ENCODE data around the gene ZFPM1. TPM values are rescaled to one million over a fixed set of nuclear protein-coding genes. Genes with fewer than 3 reads are reported as not detected.

The ZFPM1 gene
- total RNA-seq, 1 donor from 2014 or later: 5.7 TPM

DNA sequence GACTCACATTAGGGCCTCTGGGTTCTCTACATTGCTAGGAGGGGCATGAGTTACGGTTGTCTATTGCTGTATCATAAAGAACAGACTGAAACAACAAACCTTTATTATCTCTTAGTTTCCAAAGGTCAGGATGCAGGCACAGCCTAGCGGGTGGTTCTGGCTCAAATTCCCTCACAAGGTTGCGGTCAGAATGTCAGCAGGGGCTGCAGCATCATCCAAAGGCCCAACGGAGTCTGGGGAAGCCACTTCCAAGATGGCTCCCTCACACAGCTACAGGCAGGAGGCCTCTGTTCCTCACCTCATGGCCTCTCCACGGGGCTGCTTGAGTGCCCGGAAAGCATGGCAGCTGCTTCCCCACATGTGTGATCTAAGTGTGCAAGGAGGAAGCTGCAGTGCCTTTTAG lies 29.6 kb upstream of the ZFPM1 start:
- no peaks in the 10 kb centered on the region for H3K36me3 ChIP-seq
- H3K27me3 ChIP-seq (ENCODE audit: low read depth): peaks cover 30% of the 10 kb centered on the region
- intact Hi-C loops (cut with micrococcal nuclease): no loop called here
- H3K27ac ChIP-seq (replicated peaks): no peak overlapping the region
- no peak overlapping the region for H3K4me3 ChIP-seq
- H3K4me1 ChIP-seq: peaks cover 11% of the 10 kb centered on the region
- no peak for DNase-seq
- TF ChIP-seq, protein P1, sequence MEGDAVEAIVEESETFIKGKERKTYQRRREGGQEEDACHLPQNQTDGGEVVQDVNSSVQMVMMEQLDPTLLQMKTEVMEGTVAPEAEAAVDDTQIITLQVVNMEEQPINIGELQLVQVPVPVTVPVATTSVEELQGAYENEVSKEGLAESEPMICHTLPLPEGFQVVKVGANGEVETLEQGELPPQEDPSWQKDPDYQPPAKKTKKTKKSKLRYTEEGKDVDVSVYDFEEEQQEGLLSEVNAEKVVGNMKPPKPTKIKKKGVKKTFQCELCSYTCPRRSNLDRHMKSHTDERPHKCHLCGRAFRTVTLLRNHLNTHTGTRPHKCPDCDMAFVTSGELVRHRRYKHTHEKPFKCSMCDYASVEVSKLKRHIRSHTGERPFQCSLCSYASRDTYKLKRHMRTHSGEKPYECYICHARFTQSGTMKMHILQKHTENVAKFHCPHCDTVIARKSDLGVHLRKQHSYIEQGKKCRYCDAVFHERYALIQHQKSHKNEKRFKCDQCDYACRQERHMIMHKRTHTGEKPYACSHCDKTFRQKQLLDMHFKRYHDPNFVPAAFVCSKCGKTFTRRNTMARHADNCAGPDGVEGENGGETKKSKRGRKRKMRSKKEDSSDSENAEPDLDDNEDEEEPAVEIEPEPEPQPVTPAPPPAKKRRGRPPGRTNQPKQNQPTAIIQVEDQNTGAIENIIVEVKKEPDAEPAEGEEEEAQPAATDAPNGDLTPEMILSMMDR (IDR thresholded peaks at IDR 0.05; ENCODE audit: borderline replicate concordance): no peak
- no peaks in the 10 kb centered on the region for H3K9me3 ChIP-seq (replicated peaks)

DNA sequence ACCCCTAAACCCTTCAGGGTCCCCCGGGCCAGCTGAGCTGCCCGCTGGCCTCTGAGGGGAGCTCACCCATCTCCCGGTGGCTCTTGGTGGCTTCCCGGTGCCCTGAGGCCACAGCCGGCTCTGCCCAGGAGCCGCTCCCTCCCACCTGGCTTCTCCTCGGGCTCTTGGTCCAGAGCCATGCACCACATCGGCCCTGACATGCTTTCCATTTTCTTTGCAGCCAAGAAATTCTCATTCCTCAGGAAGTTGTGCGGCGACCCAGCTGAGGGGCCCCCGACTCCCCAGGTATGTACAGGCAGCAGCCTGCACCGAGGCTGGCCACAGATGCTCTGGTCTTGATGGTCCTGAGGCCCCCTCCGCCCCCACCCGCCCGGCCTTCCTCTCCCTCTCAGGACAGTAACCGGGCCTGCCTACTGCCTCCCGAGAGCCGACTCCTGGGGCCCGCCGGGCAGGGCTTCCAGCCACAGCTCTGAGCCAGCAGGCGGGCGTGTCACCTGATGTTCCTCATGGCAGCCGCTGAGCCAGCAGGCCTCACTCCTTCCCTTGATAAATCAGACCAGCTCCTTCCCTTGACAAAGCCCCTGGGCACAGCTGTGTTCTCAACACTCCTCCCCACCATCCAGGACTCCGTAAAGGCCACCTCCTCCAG lies 28.4 kb upstream of the ZFPM1 start:
- no peaks in the 10 kb centered on the region for H3K36me3 ChIP-seq
- no peak for DNase-seq
- TF ChIP-seq, protein P1 (IDR thresholded peaks at IDR 0.05; ENCODE audit: borderline replicate concordance): no peak
- H3K4me1 ChIP-seq: peaks cover 11% of the 10 kb centered on the region
- no peak overlapping the region for H3K4me3 ChIP-seq
- peaks cover 30% of the 10 kb centered on the region for H3K27me3 ChIP-seq (ENCODE audit: low read depth)
- intact Hi-C loops (cut with micrococcal nuclease): no loop called here
- H3K27ac ChIP-seq (replicated peaks): no peak overlapping the region
- no peaks in the 10 kb centered on the region for H3K9me3 ChIP-seq (replicated peaks)

DNA sequence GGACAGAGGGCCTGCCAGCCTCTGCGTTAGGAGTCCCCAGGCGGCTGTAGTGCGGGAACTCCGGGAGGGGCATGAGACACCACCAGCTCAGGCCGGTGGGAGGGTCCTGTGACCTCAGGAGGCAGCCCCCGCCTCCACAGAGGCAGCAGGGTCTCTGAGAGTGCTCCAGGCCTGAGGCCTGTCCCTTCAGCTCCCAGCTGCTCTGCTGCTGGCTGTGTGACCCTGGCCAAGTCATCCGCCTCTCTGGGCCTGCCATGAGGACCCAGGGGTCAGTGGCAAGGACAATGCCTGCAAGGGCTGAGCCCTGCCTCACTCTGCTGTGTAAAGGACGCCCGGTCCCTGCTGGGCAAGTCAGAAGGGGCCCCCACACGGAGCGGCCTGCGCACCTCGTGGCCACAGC lies 27.1 kb upstream of the ZFPM1 start:
- TF ChIP-seq, protein P1 (IDR thresholded peaks at IDR 0.05; ENCODE audit: borderline replicate concordance): no peak
- H3K27me3 ChIP-seq (ENCODE audit: low read depth): peaks cover 38% of the 10 kb centered on the region
- peaks cover 23% of the 10 kb centered on the region for H3K4me1 ChIP-seq
- no peaks in the 10 kb centered on the region for H3K36me3 ChIP-seq
- no peak for DNase-seq
- no peak overlapping the region for H3K27ac ChIP-seq (replicated peaks)
- intact Hi-C loops (cut with micrococcal nuclease): no loop called here
- no peak overlapping the region for H3K4me3 ChIP-seq
- H3K9me3 ChIP-seq (replicated peaks): no peaks in the 10 kb centered on the region

DNA sequence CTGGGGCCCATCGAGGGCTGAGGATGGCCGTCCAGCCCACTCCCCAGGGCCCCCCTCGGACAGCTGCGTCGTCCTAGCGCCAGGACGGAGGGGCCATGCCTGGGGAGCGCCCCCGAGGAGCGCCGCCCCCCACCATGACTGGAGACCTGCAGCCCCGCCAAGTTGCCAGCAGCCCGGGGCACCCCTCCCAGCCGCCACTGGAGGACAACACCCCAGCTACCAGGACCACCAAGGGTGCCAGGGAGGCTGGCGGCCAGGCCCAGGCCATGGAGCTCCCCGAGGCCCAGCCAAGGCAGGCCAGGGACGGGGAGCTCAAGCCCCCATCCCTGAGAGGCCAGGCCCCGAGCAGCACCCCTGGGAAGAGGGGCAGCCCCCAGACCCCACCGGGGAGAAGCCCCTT lies 25.7 kb upstream of the ZFPM1 start:
- intact Hi-C loops (cut with micrococcal nuclease): no loop called here
- Histone ChIP-seq H3K36me3 (no peaks in the 10 kb centered on the region), H3K4me3 (no peak overlapping the region), H3K4me1 (peaks cover 26% of the 10 kb centered on the region), H3K27ac (replicated peaks) (no peak overlapping the region), H3K27me3 (ENCODE audit: low read depth) (peaks cover 52% of the 10 kb centered on the region), H3K9me3 (replicated peaks) (no peaks in the 10 kb centered on the region)
- no peak for DNase-seq
- TF ChIP-seq, protein P1 (IDR thresholded peaks at IDR 0.05; ENCODE audit: borderline replicate concordance): no peak

DNA sequence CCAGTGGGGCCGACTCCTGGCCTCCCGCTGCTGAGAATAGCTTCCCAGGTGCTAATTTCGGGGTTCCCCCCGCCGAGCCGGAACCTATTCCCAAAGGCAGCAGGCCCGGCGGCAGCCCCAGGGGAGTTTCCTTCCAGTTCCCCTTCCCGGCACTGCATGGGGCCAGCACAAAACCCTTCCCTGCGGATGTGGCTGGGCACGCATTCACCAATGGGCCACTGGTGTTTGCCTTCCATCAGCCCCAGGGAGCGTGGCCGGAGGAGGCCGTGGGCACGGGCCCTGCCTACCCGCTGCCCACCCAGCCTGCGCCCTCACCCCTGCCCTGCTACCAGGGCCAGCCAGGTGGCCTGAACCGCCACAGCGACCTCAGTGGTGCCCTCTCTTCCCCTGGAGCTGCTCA lies 24.9 kb upstream of the ZFPM1 start:
- TF ChIP-seq, protein P1 (IDR thresholded peaks at IDR 0.05; ENCODE audit: borderline replicate concordance): no peak
- no peak overlapping the region for H3K27ac ChIP-seq (replicated peaks)
- DNase-seq: no peak
- intact Hi-C loops (cut with micrococcal nuclease): no loop called here
- H3K9me3 ChIP-seq (replicated peaks): no peaks in the 10 kb centered on the region
- H3K27me3 ChIP-seq (ENCODE audit: low read depth): peaks cover 60% of the 10 kb centered on the region
- H3K4me1 ChIP-seq: peaks cover 26% of the 10 kb centered on the region
- no peaks in the 10 kb centered on the region for H3K36me3 ChIP-seq
- no peak overlapping the region for H3K4me3 ChIP-seq
